Activated gamma-delta T cell treated with Interleukin-2 at 50 U/mL for 16 hours (primary cell): ENCODE data around the gene FSTL5.
"Not testable (repeated sequence)": the region's sequence is repeated elsewhere in the genome, so short reads cannot be mapped to it uniquely, and the experiment has no call there.

Experiments used
- DNase-seq: peaks from one replicate; pipeline ENCODE4 v3.0.0-alpha.2; 2020

FSTL5 gene

GRCh38 chr4:161828061-161828460 is 335.7 kb downstream of the FSTL5 start:
- DNase-seq: no peak

DNA sequence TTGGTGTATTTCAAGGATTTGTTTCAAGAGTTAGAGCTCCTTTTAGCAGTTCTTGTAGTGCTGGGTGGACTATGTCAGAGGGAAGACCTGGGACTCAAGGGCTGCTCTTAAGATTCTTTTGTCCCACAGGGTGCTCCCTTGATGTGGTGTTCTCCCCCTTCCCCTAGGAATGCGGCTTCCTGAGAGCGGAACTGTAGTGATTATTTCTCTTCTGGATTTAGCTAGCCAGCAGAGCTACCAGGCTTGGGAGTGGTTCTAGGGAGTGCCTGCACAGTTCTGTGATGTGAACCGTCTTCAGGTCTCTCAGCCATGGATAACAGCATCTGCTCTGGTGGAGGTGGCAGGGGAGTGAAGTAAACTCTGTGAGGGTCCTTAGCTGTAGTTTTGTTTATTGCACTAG is 336.8 kb downstream of the FSTL5 start:
- no peak for DNase-seq

DNA sequence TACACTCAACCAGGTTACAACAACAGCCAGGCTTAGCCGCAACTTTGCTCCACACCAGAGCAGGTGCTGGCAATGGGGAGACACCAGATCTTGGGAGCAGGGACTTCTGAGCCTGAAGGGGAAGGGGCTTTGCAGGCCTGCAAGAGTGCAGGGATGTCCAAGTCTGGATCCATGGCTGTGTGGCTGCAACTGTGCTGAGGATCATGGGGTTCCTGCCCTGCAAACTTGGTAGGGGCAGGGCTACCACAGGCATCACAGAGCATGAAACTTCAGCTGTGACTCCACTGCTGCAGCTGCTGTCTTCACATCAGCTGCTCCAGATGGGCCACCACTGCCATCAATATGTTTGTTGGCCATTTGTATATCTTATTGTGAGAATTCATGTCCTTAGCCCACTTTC is 340.4 kb downstream of the FSTL5 start:
- no peak for DNase-seq

DNA sequence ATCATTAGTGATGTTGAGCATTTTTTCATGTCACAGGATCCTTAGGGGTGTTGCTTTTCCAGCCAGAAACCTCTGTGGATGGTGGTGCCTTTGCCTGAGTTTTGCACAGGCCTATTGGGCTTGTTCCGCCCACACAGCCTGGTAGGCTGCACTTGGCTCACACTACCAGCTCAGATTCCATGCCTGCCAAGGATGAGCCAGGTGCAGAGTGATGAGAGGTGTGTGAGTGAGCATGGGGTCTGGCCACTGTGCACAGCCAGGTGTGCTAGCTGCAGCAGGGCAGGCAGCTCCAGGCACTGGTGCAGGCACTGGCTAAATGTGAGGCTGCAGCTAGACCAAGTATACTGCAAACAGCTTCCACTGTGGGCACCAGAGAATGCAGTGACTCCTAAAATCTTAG is 341.6 kb downstream of the FSTL5 start:
- no peak for DNase-seq

DNA sequence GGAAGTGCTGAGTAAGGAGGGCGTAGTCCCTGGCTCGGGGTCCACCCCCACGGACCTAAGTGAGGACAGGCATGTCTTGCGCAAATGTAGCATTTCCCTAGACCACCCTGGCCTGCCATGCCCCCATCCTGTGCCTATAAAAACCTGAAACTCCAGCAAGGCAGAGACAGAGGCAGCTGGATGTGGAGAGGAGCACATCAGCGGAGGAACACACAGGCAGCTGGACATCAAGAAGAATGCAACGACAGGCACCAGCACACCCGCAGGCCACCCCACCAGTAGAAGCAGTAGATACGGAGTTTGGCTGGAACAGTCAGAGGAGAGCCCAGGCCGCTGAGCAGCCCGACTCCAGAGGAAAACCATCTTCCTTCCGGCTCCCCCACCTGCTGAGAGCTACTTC is 345.9 kb downstream of the FSTL5 start:
- DNase-seq: no peak

DNA sequence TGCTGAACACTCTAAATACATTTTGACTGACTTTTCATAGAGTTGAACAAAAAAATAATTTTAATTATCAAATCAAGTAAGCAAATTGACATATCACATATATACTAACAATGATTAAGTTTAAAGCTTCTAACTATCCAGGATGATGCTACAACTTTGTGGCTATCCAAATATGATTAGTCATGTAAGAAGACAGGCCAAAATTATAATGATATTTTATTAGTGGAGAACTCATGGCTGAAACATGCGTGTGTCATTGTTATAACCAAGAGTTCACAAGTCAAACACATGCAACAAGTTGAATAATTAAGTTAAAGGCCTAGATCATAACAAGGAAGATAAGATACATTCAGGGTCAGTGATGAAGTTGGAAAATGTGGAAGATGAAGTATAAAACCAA is 346.8 kb downstream of the FSTL5 start:
- DNase-seq: no peak

DNA sequence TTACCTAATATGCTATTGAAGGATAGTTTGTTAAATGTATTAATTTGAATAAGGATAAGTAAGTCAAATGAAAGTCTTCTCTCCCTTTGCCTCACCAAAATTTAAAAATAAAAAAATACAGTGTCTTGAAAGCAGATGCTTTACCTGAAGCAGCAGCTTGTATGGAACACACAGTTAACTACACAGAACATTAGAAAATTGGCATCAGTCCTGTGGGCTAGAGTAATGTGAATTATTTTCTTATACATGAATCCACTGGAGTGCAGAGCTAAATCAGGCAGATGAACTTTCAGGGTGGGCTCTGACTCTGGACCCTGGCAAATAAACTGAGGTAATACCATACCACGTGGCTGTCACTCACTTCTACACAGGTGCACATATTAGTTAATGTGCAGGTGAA is 348.0 kb downstream of the FSTL5 start:
- DNase-seq: no peak

DNA sequence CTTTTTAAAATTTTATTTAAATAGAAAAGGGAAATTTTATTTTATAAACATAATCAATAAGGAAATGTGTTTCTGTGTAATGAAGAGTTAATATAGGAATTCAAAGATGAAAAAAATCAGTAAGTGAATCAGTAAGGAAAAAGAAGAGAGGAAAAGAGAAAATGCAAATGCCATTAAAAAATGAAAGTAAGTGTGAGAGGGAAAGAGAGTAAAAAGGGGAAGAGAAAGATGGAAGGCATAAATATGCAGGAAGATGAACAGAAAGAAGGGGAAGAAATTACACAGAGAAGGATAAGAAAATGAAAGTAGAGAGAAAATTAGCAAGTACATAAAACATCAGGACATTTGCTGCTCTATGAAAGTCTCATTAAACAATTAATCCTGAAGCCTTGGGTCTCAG is 349.9 kb downstream of the FSTL5 start:
- no peak for DNase-seq

DNA sequence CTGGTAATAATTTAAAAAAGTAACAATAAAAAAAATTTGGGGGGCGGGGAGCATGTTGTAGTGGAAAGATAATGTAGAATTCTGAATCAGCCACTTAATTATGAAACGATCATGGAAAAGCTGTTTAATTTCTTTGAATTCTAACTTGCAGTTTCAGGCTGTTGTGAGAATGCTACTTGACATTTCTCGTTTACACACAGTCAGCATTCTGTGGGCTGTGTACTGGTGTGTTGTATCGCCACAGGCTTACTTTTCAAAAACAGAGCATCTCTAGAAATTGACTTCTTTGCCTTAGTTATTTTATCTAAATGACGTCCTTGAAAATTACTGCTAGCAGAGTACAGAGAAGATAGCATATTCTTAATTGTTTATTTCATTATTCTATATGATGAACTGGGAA is 350.4 kb downstream of the FSTL5 start:
- DNase-seq: no peak

DNA sequence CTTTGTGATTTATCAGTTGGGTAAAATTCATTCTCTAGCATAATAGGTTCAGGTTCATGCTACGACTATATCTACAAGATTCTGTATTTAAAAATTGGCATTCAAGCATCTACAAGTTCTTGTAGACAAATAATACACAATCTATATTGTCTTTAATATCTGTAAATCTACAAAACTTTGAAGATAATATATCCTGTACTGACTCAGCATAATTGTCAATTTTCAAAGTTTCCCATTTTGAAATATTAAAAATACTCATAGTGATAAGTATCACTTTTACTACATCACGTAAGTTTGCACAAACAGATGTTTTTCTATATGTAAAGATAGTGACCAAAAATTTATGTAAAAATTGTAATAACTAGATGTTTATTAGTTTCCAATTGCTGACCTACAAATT is 360.6 kb downstream of the FSTL5 start:
- DNase-seq: no peak

DNA sequence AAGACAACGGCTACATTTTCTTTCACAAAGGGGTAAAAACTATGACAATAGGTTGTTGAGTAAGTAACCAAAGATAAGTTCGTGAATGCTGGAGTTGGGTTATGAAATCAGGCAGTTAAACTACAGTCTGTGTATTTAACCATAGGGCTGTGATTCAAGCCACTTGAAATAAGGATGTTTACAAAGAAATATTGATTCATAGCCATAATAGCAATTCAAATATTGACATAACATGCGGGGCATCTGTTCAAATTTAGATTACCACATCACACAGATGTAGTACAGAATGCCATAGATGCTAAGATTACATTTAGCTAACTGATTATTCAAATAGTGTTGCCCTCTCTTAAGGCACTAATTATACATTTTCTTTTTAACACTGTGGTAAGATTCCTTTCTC is 364.1 kb downstream of the FSTL5 start:
- DNase-seq: no peak

GRCh38 chr4:161792991-161793390 is 370.8 kb downstream of the FSTL5 start:
- no peak for DNase-seq

GRCh38 chr4:161791796-161792556 is 371.8 kb downstream of the FSTL5 start:
- DNase-seq: no peak

GRCh38 chr4:161767116-161767515 is 396.7 kb downstream of the FSTL5 start:
- no peak for DNase-seq

DNA sequence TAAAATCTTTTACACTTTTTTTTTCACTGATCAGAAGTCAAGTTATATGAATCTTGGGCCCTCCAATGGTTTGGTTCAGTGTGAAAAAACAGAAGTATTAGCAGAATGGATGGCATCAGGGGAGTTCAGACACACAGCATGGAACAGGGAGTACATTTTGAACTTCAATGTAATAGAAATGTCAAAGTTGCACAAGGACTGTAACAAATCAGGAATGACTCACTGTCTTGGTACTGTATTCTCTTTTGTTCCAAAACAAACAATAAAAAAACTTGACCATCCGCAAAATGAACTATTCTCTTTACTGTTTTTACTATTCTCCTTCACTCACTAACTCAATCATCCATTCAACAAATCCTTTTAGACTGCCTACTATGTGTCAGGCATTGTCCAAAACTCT is 401.0 kb downstream of the FSTL5 start:
- no peak for DNase-seq

DNA sequence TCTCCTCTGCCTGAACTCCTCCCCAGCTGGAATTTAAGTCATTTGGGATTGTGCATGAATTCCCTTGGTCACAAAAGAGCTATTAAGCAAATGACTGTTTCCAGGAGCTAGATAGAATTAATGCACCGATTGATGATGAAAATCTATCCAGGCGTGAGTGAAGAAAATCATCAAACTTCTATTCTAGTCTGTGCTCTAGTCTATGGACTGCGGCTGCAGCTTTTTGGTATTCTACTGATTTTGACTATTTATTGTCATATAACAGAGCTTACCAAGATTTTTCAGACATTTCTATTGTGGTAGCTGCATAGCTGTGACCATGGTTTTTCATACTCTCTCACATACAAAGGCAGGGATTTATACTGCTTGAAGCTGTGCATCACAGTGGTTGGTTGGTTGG is 403.8 kb downstream of the FSTL5 start:
- no peak for DNase-seq

DNA sequence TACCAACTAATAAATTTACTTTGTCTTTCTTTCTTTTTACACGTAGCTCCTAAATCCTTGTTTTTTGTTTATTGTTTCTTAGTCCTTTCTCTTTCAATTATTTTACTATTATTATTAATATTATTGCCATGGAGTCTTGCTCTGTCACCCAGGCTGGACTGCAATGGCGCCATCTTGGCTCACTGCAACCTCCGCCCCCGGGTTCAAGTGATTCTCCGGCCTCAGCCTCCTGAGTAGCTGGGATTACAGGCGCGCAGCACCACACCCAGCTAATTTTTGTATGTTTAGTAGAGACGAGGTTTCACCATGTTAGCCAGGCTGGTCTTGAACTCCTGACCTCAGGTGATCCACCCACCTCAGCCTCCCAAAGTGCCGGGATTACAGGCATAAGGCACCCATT is 405.4 kb downstream of the FSTL5 start:
- DNase-seq: not testable (repeated sequence)

DNA sequence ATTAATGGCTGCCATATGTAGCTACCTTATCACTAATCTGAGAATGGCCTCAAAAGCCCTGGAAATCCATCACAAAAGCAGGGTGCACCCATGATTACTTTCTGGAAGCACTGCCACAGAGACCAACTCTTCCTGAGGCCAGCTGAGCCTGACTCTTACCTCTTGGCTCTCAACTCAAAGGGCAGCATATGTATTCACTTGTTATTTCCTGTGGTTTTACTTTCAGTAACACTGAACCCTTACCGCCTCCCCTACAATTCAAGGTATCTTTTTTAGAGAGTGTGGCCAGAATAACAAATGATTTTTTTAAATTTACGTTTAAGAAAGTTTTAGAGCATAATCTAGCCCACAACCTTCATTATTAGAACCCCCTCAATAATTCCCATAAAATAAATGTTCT is 434.9 kb downstream of the FSTL5 start:
- DNase-seq: no peak

DNA sequence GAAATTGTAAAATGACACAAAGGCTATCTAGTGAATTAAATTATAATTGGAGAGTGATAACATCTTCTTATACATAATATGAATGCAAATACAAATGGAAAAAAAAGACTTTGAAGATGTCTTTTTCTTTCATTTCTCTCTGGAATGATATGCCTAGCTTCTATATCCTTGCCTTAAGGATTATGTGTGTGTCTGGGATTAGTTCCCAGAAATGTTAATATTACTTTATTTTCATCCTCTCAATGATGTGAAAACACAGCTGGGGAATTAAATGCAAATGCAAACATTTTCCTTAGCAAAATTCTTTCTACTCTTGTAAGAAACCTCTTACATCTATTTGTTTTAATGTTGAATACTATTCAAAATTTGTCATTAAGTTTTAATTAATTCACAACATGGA is 441.9 kb downstream of the FSTL5 start:
- DNase-seq: no peak

GRCh38 chr4:161717084-161717483 is 446.7 kb downstream of the FSTL5 start:
- DNase-seq: no peak

DNA sequence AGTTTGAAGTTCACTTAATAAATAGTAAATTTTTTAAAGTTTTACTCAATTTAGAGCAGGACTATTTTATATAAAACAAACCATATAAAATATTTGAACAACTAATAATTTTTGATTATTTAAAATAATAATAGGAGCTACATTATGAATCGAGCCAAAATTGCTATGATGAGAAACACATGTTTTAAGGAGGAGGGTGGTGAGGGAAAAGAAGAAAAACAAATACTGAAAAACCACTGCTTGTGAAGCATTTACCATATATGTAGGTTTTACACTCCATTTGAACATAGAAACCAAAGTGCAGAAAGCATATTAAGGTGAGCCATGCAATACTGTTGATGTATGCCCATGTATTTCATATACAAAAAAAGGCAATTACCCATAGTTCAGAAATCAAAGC is 448.9 kb downstream of the FSTL5 start:
- DNase-seq: no peak

DNA sequence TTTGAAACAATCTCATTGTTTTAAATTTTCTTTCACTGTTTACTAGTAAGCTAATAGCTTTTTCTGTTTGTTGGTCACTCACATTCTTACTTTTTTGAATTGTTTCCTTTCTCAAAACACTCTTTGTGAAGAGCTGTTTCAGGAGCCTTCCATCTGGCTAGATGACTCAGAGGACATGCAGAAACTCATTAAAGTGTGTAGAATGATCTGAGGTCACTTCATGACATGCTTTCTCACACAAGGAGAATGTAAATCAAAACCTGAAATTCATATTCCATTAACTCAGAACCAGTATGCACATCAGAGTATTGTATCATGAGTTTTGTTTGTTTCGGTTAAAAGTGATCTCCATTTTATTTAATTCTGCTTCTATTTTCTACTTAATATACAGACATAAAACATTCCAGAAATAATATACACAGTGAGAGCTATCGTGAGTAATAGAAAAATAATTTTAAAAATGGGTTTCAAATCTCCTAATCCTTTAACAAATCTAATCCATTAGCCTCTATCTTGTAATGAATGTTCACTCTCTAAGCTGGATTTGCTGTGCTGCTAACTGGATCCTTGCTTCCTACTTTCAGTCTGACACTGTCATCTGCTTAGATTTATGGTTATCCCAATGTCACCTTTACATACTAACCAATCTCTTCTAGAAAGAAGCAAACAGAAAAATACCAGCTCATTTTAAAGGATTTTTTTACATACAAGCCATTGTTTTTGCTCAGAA is 449.6 kb downstream of the FSTL5 start:
- DNase-seq: no peak

DNA sequence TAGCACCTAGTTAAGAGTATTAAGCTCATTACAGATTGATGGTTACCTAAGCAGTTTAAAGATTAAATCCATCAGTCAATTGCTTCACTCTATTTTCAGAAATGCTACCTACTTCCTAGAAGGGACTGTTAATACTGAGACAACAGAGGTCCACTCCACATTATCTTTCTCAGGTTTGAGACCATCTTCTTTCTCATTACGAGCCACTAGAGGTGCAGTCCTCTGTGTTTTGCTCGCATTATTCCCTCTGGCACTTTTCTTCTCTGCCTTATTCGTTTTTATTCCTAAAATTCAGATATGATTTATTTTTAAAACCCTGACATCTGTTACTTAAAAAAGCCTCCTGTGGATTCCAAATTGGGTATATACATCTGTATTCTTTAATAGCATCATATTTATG is 459.1 kb downstream of the FSTL5 start:
- no peak for DNase-seq

DNA sequence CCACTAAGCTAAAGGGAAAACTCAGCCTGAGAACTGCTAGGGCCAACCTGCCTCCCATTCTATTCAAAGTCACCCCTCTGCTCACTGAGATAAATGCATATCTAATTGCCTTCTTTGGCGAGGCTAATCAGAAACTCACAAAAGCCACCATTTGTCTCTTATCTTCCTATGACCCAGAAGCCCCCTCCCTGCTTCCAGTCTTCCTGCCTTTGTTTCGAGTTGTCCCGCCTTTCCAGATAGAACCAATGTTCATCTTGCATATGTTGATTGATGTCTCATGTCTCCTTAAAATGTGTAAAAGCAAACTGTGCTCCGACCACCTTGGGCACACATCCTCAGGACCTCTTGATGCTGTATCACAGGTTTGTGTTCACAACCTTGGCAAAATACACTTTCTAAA is 459.8 kb downstream of the FSTL5 start:
- no peak for DNase-seq

- DNase-seq: no peak
These were observed 461.5 kb downstream of the FSTL5 start for GRCh38 chr4:161702287-161702686.
